SU-DHL-6 (cell line): ENCODE data around the gene SRGAP1.

Source experiments
- H2AFZ ChIP-seq: fragments of 200-600 bp; sonication (generic); 2 replicates; pipeline ENCODE4 v1.6.1; 2014; ENCODE audit warnings: low read depth, mild to moderate bottlenecking, moderate library complexity, mixed read lengths, antibody characterized with exemption, low read length; ENCODE audit not compliant: severe bottlenecking
- H3F3A ChIP-seq: fragments of 200-600 bp; shearing (Covaris generic); 2 replicates; pipeline ENCODE4 v1.6.0; 2016; ENCODE audit warnings: antibody characterized with exemption, mild to moderate bottlenecking; ENCODE audit not compliant: insufficient read depth
- H3K27ac ChIP-seq: fragments of 200-600 bp; sonication (generic); 2 replicates; pipeline ENCODE4 v1.5.1; 2016; ENCODE audit warnings: low read depth, mild to moderate bottlenecking, low read length, moderate library complexity, mixed read lengths
- H3K27me3 ChIP-seq: fragments of 200-600 bp; sonication (generic), shearing (Covaris generic); 2 replicates; pipeline ENCODE4 v1.6.0; 2014; ENCODE audit warnings: mild to moderate bottlenecking, low read length
- H3K36me3 ChIP-seq: fragments of 200-600 bp; sonication (generic); 2 replicates; pipeline ENCODE4 v1.6.1; 2014; ENCODE audit warnings: mild to moderate bottlenecking, low read length, mixed read lengths
- H3K4me2 ChIP-seq: fragments of 300-600, 200-600 bp; shearing (Covaris generic), sonication (generic); 2 replicates; pipeline ENCODE4 v1.6.0; 2014; ENCODE audit warnings: low read length, low read depth, mild to moderate bottlenecking; ENCODE audit not compliant: poor library complexity, severe bottlenecking
- H3K4me3 ChIP-seq: fragments of 200-600 bp; sonication (generic); 2 replicates; pipeline ENCODE4 v1.5.1; 2014; ENCODE audit warnings: antibody characterized with exemption, low read length, mild to moderate bottlenecking, mixed read lengths; ENCODE audit not compliant: insufficient read depth, poor library complexity, severe bottlenecking
- H3K79me2 ChIP-seq: fragments of 200-600 bp; sonication (generic); 2 replicates; pipeline ENCODE4 v1.6.1; 2014; ENCODE audit warnings: mild to moderate bottlenecking, low read length, moderate library complexity; ENCODE audit not compliant: insufficient read depth
- H3K9ac ChIP-seq: fragments of 200-600 bp; sonication (generic); 2 replicates; pipeline ENCODE4 v1.7.0; 2014; ENCODE audit warnings: mild to moderate bottlenecking, low read length
- H3K9me2 ChIP-seq: fragments of 200-600 bp; sonication (generic); replicated peaks from 2 replicates; pipeline ENCODE4 v1.6.1; 2014; ENCODE audit warnings: low read length; ENCODE audit not compliant: insufficient read depth
- H3K9me3 ChIP-seq: fragments of 200-600 bp; sonication (generic); 2 replicates; pipeline ENCODE4 v1.6.1; 2014; ENCODE audit warnings: low read length, mixed read lengths; ENCODE audit not compliant: insufficient read depth
- H4K20me1 ChIP-seq: fragments of 200-600 bp; sonication (generic); 2 replicates; pipeline ENCODE4 v1.6.1; 2014; ENCODE audit warnings: low read depth, mild to moderate bottlenecking, antibody characterized with exemption, low read length, moderate library complexity, mixed read lengths
- CTCF ChIP-seq: fragments of 200-600 bp; sonication (generic); IDR thresholded peaks from one replicate; pipeline ENCODE4 v1.5.1; 2017; ENCODE audit warnings: antibody characterized with exemption, mild to moderate bottlenecking, low read length, moderate library complexity; ENCODE audit not compliant: insufficient read depth, poor library complexity, severe bottlenecking
- EZH2phosphoT487 ChIP-seq: fragments of 200-600 bp; sonication (generic), shearing (Covaris generic); conservative IDR thresholded peaks from 2 replicates; pipeline ENCODE4 v1.6.1; 2018; ENCODE audit warnings: mild to moderate bottlenecking, antibody characterized with exemption, low read length, moderate library complexity, mixed read lengths

SRGAP1 gene

GRCh38 chr12:64184216-64184615, 339.7 kb downstream of the SRGAP1 start:
- Histone ChIP-seq H4K20me1 (no peaks in the 10 kb centered on the region), H3K4me3 (no peak overlapping the region), H3K27ac (no peak overlapping the region), H3K36me3 (no peaks in the 10 kb centered on the region), H2AFZ (no peak overlapping the region), H3K79me2 (no peaks in the 10 kb centered on the region), H3K4me2 (no peak overlapping the region), H3K9ac (no peak overlapping the region), H3F3A (no peaks in the 10 kb centered on the region), H3K9me2 (no peaks in the 10 kb centered on the region), H3K9me3 (no peaks in the 10 kb centered on the region), H3K27me3 (no peaks in the 10 kb centered on the region)
- no peak for TF ChIP-seq CTCF

DNA sequence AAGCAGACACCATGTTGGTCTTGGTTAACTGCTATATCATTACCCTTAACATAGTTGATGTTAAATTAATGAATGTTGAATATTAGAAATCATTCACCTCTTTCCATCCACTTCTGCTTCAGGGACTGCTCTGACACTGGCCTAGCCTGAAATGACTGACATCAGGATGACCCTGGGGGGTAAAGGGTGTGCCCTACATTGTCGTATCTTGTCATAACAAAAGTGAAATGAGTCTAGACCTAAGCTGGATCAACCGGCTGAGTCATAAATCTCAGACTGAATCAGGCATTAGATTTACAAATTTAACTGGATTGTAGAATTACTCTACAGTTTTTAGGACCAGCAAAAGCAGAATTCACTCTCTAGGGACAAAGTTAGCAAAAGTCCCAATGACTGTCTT, 342.3 kb downstream of the SRGAP1 start:
- Histone ChIP-seq H3K9me2 (no peaks in the 10 kb centered on the region), H3K4me2 (no peak overlapping the region), H3K36me3 (no peaks in the 10 kb centered on the region), H3K27ac (no peak overlapping the region), H4K20me1 (no peaks in the 10 kb centered on the region), H3K9me3 (no peaks in the 10 kb centered on the region), H2AFZ (no peak overlapping the region), H3F3A (no peaks in the 10 kb centered on the region), H3K79me2 (no peaks in the 10 kb centered on the region), H3K27me3 (no peaks in the 10 kb centered on the region), H3K9ac (no peak overlapping the region), H3K4me3 (no peak overlapping the region)
- no peak for TF ChIP-seq CTCF

- no peaks in the 10 kb centered on the region for H3K79me2 ChIP-seq
- no peaks in the 10 kb centered on the region for H4K20me1 ChIP-seq
- no peak overlapping the region for H2AFZ ChIP-seq
- no peak overlapping the region for H3K4me2 ChIP-seq
- H3K27ac ChIP-seq = no peak overlapping the region
- no peak overlapping the region for H3K4me3 ChIP-seq
- no peaks in the 10 kb centered on the region for H3K27me3 ChIP-seq
- no peak overlapping the region for H3K9ac ChIP-seq
- no peaks in the 10 kb centered on the region for H3F3A ChIP-seq
- no peaks in the 10 kb centered on the region for H3K9me3 ChIP-seq
- no peak for TF ChIP-seq CTCF
- no peak for TF ChIP-seq EZH2phosphoT487
- H3K36me3 ChIP-seq = no peaks in the 10 kb centered on the region
- no peaks in the 10 kb centered on the region for H3K9me2 ChIP-seq
Observed at GRCh38 chr12:64187370-64187769, 342.9 kb downstream of the SRGAP1 start.

DNA sequence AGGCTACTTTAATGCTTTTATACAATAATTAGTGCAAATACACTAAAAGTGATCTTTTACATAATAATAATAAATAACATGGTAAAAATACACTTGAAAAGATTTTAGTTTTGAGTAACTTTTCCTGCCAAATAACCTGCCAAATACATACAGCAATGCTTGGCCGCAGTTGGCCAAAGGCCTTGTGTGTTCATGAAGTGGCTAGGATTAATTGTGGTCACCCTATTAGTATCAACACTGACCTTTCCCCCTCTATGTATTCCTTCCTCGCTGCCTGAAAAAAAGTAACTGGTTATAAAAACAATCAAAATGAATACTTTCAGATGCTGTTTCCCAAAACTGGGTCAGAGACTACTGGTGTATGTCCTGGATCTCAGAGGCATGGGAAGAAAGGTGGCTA, 343.3 kb downstream of the SRGAP1 start:
- H2AFZ ChIP-seq = no peak overlapping the region
- no peak overlapping the region for H3K9ac ChIP-seq
- no peaks in the 10 kb centered on the region for H3F3A ChIP-seq
- H3K79me2 ChIP-seq = no peaks in the 10 kb centered on the region
- no peaks in the 10 kb centered on the region for H3K9me2 ChIP-seq
- no peak overlapping the region for H3K4me2 ChIP-seq
- H3K27ac ChIP-seq = no peak overlapping the region
- no peaks in the 10 kb centered on the region for H4K20me1 ChIP-seq
- no peaks in the 10 kb centered on the region for H3K36me3 ChIP-seq
- H3K9me3 ChIP-seq = no peaks in the 10 kb centered on the region
- no peak for TF ChIP-seq EZH2phosphoT487
- TF ChIP-seq CTCF = no peak
- H3K27me3 ChIP-seq = no peaks in the 10 kb centered on the region
- no peak overlapping the region for H3K4me3 ChIP-seq
